ENCODE measurements around the gene OLFML2A.

DNA sequence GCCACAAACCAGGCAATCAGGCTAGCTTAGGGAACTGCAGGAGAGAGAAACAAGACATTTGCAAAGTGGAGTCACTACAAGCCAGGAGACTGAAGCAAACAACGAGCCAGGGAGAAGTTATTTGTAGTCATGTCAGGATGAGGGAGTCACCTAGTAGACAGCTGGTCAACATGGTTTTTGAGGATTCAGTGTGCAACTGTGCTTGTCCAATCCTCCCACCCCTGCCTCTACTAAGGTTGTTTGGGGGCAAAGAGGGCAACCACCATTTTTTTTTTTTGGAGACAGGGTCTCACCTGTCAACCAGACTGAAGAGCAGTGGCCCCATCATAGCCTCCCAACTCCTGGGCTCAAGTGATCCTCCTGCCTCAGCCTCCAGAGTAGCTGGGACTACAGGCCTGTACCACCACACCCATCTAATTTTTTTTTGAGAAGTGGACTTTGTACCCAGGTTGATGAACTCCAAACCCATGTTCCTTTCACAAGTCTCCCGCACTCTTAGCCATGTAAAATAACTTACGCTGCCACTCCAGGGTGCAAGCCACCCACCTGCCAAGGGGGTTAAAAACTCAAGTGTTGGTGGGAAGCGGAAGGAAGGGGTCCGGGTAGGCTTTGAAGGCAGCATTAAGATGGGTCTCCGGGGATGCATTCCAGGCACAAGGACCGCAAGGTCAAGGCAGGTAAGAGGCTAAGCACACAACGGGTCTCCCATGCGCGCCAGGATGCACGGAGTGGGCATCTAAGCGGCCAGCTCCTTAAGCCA lies 83.8 kb downstream of the OLFML2A start:
- TF ChIP-seq, protein P1, sequence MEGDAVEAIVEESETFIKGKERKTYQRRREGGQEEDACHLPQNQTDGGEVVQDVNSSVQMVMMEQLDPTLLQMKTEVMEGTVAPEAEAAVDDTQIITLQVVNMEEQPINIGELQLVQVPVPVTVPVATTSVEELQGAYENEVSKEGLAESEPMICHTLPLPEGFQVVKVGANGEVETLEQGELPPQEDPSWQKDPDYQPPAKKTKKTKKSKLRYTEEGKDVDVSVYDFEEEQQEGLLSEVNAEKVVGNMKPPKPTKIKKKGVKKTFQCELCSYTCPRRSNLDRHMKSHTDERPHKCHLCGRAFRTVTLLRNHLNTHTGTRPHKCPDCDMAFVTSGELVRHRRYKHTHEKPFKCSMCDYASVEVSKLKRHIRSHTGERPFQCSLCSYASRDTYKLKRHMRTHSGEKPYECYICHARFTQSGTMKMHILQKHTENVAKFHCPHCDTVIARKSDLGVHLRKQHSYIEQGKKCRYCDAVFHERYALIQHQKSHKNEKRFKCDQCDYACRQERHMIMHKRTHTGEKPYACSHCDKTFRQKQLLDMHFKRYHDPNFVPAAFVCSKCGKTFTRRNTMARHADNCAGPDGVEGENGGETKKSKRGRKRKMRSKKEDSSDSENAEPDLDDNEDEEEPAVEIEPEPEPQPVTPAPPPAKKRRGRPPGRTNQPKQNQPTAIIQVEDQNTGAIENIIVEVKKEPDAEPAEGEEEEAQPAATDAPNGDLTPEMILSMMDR (IDR thresholded peaks at IDR 0.05; ENCODE audit: low read length), result no peak
- no peak for TF ChIP-seq EZH2 (IDR thresholded peaks at IDR 0.05; ENCODE audit: borderline replicate concordance, low read length)

Data from OCI-LY1 (cell line).